Sigmoid colon (tissue), 4 donors: ENCODE data around the gene SP3.

Source experiments
- CTCF ChIP-seq, 4 experiments: fragments of 450-650 bp in 3 of 4; fragments of 200-600 bp in 1 of 4; IDR thresholded peaks; one replicate each; pipeline ENCODE4 v1.5.1; 2016 to 2019; ENCODE audit warnings: antibody characterized with exemption in 4 of 4, mild to moderate bottlenecking in 3 of 4, moderate library complexity in 2 of 4
- POLR2A ChIP-seq, 2 donors: fragments of 450-650 bp; IDR thresholded peaks; one replicate each; pipeline ENCODE4 v1.6.1; 2016; ENCODE audit warnings: antibody characterized with exemption in 2 of 2, mild to moderate bottlenecking in 2 of 2, moderate library complexity in 2 of 2
- POLR2AphosphoS5 ChIP-seq, 4 donors: sonication (generic); formaldehyde crosslinking; IDR thresholded peaks; one replicate each; pipeline ENCODE4 v1.6.1; 2017; ENCODE audit warnings: antibody characterized with exemption in 4 of 4

DNA sequence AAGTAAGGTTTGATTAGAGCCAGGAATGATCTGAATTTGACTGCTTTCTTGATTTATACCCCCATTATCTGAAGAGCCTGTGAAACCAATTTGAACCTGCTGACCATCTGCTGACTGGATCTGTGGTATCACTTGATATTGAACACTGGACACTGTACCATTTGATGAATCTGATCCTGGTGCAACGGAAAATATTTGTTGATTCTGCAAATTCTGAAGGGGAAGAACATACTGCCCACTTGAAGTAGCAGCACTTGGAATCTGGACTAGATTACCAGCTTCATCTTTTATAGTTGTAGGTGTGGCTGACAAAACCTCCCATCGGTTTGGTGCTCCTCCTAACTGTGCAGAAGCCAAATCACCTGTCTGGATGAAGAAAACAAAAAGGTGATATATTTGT is 9.3 kb downstream of the SP3 start:
- TF ChIP-seq CTCF (IDR thresholded peaks at IDR 0.05) (no peak), POLR2AphosphoS5 (IDR thresholded peaks at IDR 0.05) (no peak), POLR2A (IDR thresholded peaks at IDR 0.05) (no peak)
